ENCODE results near the gene ATP11A.

ATP11A gene

GRCh38 chr13:112828082-112828699, 138.4 kb downstream of the ATP11A start:
- H3K4me1 ChIP-seq (ENCODE audit: low read length), result no peaks in the 10 kb centered on the region
- no peaks in the 10 kb centered on the region for H3K27me3 ChIP-seq (replicated peaks; ENCODE audit: insufficient read depth, low read length)
- no peaks in the 10 kb centered on the region for H3F3A ChIP-seq (ENCODE audit: insufficient read depth, low read length)
- H4K20me1 ChIP-seq (ENCODE audit: insufficient read depth, low read length), result no peaks in the 10 kb centered on the region
- no peak overlapping the region for H3K4me2 ChIP-seq (ENCODE audit: low read depth, low read length)
- no peak overlapping the region for H3K27ac ChIP-seq (ENCODE audit: low read length)
- DNase-seq, result no peak
- H3K4me3 ChIP-seq (ENCODE audit: low read length), result no peak overlapping the region
- no peaks in the 10 kb centered on the region for H3K79me2 ChIP-seq (ENCODE audit: low read length)
- 0 out of 2 replicates have a peak, but pooled peaks cover 2% of the 10 kb centered on the region for H3K36me3 ChIP-seq (replicated peaks; ENCODE audit: insufficient read depth, low read length)
- H3K9me2 ChIP-seq (replicated peaks; ENCODE audit: insufficient read depth, low read length), result no peaks in the 10 kb centered on the region
- TF ChIP-seq CTCF (IDR thresholded peaks at IDR 0.05; ENCODE audit: low read length) (no peak), EZH2phosphoT487 (IDR thresholded peaks at IDR 0.05; ENCODE audit: low read length) (no peak), EZH2 (optimal IDR thresholded peaks at IDR 0.05; ENCODE audit: low read depth, low read length) (no peak)
- H3K9me3 ChIP-seq (replicated peaks; ENCODE audit: insufficient read depth, low read length), result no peaks in the 10 kb centered on the region
- no peak overlapping the region for H3K9ac ChIP-seq (ENCODE audit: low read length)
- no peak overlapping the region for H2AFZ ChIP-seq (ENCODE audit: low read length)

- Histone ChIP-seq H3K9me3 (replicated peaks; ENCODE audit: insufficient read depth, low read length) (no peaks in the 10 kb centered on the region), H3K9me2 (replicated peaks; ENCODE audit: insufficient read depth, low read length) (no peaks in the 10 kb centered on the region), H3K27me3 (replicated peaks; ENCODE audit: insufficient read depth, low read length) (no peaks in the 10 kb centered on the region), H3K9ac (ENCODE audit: low read length) (no peak overlapping the region), H3K27ac (ENCODE audit: low read length) (no peak overlapping the region), H3F3A (ENCODE audit: insufficient read depth, low read length) (no peaks in the 10 kb centered on the region), H4K20me1 (ENCODE audit: insufficient read depth, low read length) (no peaks in the 10 kb centered on the region), H3K4me1 (ENCODE audit: low read length) (no peaks in the 10 kb centered on the region), H3K4me2 (ENCODE audit: low read depth, low read length) (no peak overlapping the region), H3K36me3 (replicated peaks; ENCODE audit: insufficient read depth, low read length) (0 out of 2 replicates have a peak, but pooled peaks cover 2% of the 10 kb centered on the region), H2AFZ (ENCODE audit: low read length) (no peak overlapping the region), H3K4me3 (ENCODE audit: low read length) (no peak overlapping the region), H3K79me2 (ENCODE audit: low read length) (no peaks in the 10 kb centered on the region)
- DNase-seq, result no peak
- no peak for TF ChIP-seq EZH2 (optimal IDR thresholded peaks at IDR 0.05; ENCODE audit: low read depth, low read length)
- TF ChIP-seq CTCF (IDR thresholded peaks at IDR 0.05; ENCODE audit: low read length), result no peak
- no peak for TF ChIP-seq EZH2phosphoT487 (IDR thresholded peaks at IDR 0.05; ENCODE audit: low read length)
Observed at GRCh38 chr13:112828756-112829155, 138.9 kb downstream of the ATP11A start.

- H3K4me1 ChIP-seq (ENCODE audit: low read length), result no peaks in the 10 kb centered on the region
- H3K9ac ChIP-seq (ENCODE audit: low read length), result no peak overlapping the region
- no peak overlapping the region for H3K4me2 ChIP-seq (ENCODE audit: low read depth, low read length)
- H3K79me2 ChIP-seq (ENCODE audit: low read length), result no peaks in the 10 kb centered on the region
- H3K4me3 ChIP-seq (ENCODE audit: low read length), result no peak overlapping the region
- 0 out of 2 replicates have a peak, but pooled peaks cover 2% of the 10 kb centered on the region for H3K36me3 ChIP-seq (replicated peaks; ENCODE audit: insufficient read depth, low read length)
- no peak overlapping the region for H3K27ac ChIP-seq (ENCODE audit: low read length)
- no peaks in the 10 kb centered on the region for H4K20me1 ChIP-seq (ENCODE audit: insufficient read depth, low read length)
- H3K9me3 ChIP-seq (replicated peaks; ENCODE audit: insufficient read depth, low read length), result no peaks in the 10 kb centered on the region
- H3K27me3 ChIP-seq (replicated peaks; ENCODE audit: insufficient read depth, low read length), result no peaks in the 10 kb centered on the region
- no peaks in the 10 kb centered on the region for H3F3A ChIP-seq (ENCODE audit: insufficient read depth, low read length)
- H3K9me2 ChIP-seq (replicated peaks; ENCODE audit: insufficient read depth, low read length), result no peaks in the 10 kb centered on the region
- DNase-seq, result no peak
- no peak overlapping the region for H2AFZ ChIP-seq (ENCODE audit: low read length)
- TF ChIP-seq EZH2phosphoT487 (IDR thresholded peaks at IDR 0.05; ENCODE audit: low read length) (no peak), EZH2 (optimal IDR thresholded peaks at IDR 0.05; ENCODE audit: low read depth, low read length) (no peak), CTCF (IDR thresholded peaks at IDR 0.05; ENCODE audit: low read length) (no peak)
Observed at GRCh38 chr13:112831196-112831595, 141.4 kb downstream of the ATP11A start.
